ENCODE data around the gene CYP2U1. TPM values are rescaled to one million over a fixed set of nuclear protein-coding genes. Genes with fewer than 3 reads are reported as not detected.

Gene CYP2U1
- total and polyA plus RNA-seq, 2 experiments from 2014 or later = 3.2 to 9.9 TPM

DNA sequence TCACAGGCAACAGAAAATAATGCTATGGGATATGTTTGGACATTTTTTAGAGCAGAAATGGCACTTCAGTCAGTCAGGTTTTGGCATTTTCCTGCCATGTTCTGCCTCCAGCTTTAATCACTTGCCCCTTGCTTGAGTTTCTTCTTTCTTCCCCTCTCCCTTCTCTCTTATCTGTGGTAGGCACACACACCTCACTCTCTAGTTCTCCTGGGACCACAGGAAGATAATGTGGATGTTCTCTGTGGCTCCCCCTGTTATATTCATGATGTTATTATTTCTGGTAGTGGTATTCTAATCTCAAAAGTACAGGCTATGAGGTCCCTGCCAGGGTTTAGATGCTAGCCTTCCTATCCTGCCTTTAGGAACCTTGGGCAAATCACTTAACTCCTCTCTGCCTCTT, 63.5 kb downstream of the CYP2U1 start:
- Histone ChIP-seq H3K27ac (ENCODE audit: low read depth) (no peak overlapping the region), H3K4me1 (ENCODE audit: insufficient read depth) (peaks cover 18% of the 10 kb centered on the region), H3K36me3 (ENCODE audit: insufficient read depth) (no peaks in the 10 kb centered on the region), H2AFZ (no peak overlapping the region), H3K27me3 (ENCODE audit: insufficient read depth) (no peaks in the 10 kb centered on the region), H3K4me3 (no peak overlapping the region), H4K20me1 (replicated peaks; ENCODE audit: insufficient read depth) (peaks cover 31% of the 10 kb centered on the region), H3K4me2 (no peak overlapping the region), H3K79me2 (replicated peaks; ENCODE audit: insufficient read depth) (peaks cover 79% of the 10 kb centered on the region), H3K9me2 (ENCODE audit: insufficient read depth) (no peaks in the 10 kb centered on the region), H3F3A (replicated peaks; ENCODE audit: low read depth) (no peaks in the 10 kb centered on the region)
- peaks cover 30% of the 10 kb centered on the region for H3K4me1 Mint-ChIP-seq
- peaks cover 30% of the 10 kb centered on the region for H3K36me3 Mint-ChIP-seq (ENCODE audit: low read depth)
- TF ChIP-seq CTCF (conservative IDR thresholded peaks at IDR 0.05; ENCODE audit: low read depth in 2 of 2) = no peak
- TF ChIP-seq STAT1 (IDR thresholded peaks at IDR 0.05; ENCODE audit: unreplicated experiment) = no peak
- no peak for TF ChIP-seq JUNB (IDR thresholded peaks at IDR 0.05; ENCODE audit: unreplicated experiment)
- no peak for TF ChIP-seq EZH2phosphoT487 (IDR thresholded peaks at IDR 0.05; ENCODE audit: unreplicated experiment)
- TF ChIP-seq ZNF331 (CRISPR knock-in tag; IDR thresholded peaks at IDR 0.05; ENCODE audit: low read depth) = no peak
- no peak for TF ChIP-seq EZH2 (IDR thresholded peaks at IDR 0.05; ENCODE audit: low read depth, unreplicated experiment)
- TF ChIP-seq ZNF114 (CRISPR knock-in tag; IDR thresholded peaks at IDR 0.05) = no peak
- TF ChIP-seq CREB1 (CRISPR knock-in tag; IDR thresholded peaks at IDR 0.05; ENCODE audit: low read depth) = no peak
- TF ChIP-seq, protein P1, sequence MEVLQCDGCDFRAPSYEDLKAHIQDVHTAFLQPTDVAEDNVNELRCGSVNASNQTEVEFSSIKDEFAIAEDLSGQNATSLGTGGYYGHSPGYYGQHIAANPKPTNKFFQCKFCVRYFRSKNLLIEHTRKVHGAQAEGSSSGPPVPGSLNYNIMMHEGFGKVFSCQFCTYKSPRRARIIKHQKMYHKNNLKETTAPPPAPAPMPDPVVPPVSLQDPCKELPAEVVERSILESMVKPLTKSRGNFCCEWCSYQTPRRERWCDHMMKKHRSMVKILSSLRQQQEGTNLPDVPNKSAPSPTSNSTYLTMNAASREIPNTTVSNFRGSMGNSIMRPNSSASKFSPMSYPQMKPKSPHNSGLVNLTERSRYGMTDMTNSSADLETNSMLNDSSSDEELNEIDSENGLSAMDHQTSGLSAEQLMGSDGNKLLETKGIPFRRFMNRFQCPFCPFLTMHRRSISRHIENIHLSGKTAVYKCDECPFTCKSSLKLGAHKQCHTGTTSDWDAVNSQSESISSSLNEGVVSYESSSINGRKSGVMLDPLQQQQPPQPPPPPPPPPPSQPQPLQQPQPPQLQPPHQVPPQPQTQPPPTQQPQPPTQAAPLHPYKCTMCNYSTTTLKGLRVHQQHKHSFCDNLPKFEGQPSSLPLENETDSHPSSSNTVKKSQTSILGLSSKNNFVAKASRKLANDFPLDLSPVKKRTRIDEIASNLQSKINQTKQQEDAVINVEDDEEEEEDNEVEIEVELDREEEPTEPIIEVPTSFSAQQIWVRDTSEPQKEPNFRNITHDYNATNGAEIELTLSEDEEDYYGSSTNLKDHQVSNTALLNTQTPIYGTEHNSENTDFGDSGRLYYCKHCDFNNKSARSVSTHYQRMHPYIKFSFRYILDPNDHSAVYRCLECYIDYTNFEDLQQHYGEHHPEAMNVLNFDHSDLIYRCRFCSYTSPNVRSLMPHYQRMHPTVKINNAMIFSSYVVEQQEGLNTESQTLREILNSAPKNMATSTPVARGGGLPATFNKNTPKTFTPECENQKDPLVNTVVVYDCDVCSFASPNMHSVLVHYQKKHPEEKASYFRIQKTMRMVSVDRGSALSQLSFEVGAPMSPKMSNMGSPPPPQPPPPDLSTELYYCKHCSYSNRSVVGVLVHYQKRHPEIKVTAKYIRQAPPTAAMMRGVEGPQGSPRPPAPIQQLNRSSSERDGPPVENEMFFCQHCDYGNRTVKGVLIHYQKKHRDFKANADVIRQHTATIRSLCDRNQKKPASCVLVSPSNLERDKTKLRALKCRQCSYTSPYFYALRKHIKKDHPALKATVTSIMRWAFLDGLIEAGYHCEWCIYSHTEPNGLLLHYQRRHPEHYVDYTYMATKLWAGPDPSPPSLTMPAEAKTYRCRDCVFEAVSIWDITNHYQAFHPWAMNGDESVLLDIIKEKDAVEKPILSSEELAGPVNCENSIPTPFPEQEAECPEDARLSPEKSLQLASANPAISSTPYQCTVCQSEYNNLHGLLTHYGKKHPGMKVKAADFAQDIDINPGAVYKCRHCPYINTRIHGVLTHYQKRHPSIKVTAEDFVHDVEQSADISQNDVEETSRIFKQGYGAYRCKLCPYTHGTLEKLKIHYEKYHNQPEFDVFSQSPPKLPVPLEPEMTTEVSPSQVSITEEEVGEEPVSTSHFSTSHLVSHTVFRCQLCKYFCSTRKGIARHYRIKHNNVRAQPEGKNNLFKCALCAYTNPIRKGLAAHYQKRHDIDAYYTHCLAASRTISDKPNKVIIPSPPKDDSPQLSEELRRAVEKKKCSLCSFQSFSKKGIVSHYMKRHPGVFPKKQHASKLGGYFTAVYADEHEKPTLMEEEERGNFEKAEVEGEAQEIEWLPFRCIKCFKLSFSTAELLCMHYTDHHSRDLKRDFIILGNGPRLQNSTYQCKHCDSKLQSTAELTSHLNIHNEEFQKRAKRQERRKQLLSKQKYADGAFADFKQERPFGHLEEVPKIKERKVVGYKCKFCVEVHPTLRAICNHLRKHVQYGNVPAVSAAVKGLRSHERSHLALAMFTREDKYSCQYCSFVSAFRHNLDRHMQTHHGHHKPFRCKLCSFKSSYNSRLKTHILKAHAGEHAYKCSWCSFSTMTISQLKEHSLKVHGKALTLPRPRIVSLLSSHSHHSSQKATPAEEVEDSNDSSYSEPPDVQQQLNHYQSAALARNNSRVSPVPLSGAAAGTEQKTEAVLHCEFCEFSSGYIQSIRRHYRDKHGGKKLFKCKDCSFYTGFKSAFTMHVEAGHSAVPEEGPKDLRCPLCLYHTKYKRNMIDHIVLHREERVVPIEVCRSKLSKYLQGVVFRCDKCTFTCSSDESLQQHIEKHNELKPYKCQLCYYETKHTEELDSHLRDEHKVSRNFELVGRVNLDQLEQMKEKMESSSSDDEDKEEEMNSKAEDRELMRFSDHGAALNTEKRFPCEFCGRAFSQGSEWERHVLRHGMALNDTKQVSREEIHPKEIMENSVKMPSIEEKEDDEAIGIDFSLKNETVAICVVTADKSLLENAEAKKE (CRISPR knock-in tag; IDR thresholded peaks at IDR 0.05) = no peak
- TF ChIP-seq REST (IDR thresholded peaks at IDR 0.05; ENCODE audit: unreplicated experiment) = no peak
- TF ChIP-seq, protein P2, sequence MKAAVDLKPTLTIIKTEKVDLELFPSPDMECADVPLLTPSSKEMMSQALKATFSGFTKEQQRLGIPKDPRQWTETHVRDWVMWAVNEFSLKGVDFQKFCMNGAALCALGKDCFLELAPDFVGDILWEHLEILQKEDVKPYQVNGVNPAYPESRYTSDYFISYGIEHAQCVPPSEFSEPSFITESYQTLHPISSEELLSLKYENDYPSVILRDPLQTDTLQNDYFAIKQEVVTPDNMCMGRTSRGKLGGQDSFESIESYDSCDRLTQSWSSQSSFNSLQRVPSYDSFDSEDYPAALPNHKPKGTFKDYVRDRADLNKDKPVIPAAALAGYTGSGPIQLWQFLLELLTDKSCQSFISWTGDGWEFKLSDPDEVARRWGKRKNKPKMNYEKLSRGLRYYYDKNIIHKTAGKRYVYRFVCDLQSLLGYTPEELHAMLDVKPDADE (IDR thresholded peaks at IDR 0.05) = no peak
- H3K4me3 Mint-ChIP-seq = no peak overlapping the region
- no peak overlapping the region for H3K27ac Mint-ChIP-seq
- no peaks in the 10 kb centered on the region for H3K27me3 Mint-ChIP-seq (ENCODE audit: insufficient read depth, low read depth, poor library complexity)
- DNase-seq (ENCODE audit: low spot score) (no peak), ATAC-seq (no peak)
- no peaks in the 10 kb centered on the region for H3K9me3 Mint-ChIP-seq
